Body of pancreas (tissue), 4 donors: ENCODE measurements around the gene CMKLR1.

ENCODE experiments used
- CTCF ChIP-seq, 7 experiments: fragments of 450-650 bp in 4 of 7; fragments of 200-600 bp in 3 of 7; sonication (generic) in 3 of 7; IDR thresholded peaks; one replicate each; pipeline ENCODE4 v1.5.1; 2016 to 2019; ENCODE audit warnings: antibody characterized with exemption in 7 of 7
- POLR2A ChIP-seq, 3 donors: fragments of 450-650 bp; IDR thresholded peaks; one replicate each; pipeline ENCODE4 v1.6.1; 2016; ENCODE audit warnings: antibody characterized with exemption in 3 of 3, mild to moderate bottlenecking in 2 of 3

GRCh38 chr12:108380382-108380781 lies 41.3 kb upstream of the CMKLR1 start:
- TF ChIP-seq CTCF (IDR thresholded peaks at IDR 0.05), result no peak
- TF ChIP-seq POLR2A (IDR thresholded peaks at IDR 0.05), result no peak
